OCI-LY1 (cell line): ENCODE data around the gene SRBD1.

Experiments
- H2AFZ ChIP-seq: fragments of 200-600 bp; sonication (generic), shearing (Covaris generic); 2 replicates; pipeline ENCODE4 v1.6.0; 2014; ENCODE audit warnings: antibody characterized with exemption, mild to moderate bottlenecking, low read length
- H3F3A ChIP-seq: fragments of 200-600 bp; sonication (generic), shearing (Covaris generic); 2 replicates; pipeline ENCODE4 v1.6.0; 2014; ENCODE audit warnings: mild to moderate bottlenecking, antibody characterized with exemption, low read length, moderate library complexity; ENCODE audit not compliant: insufficient read depth
- H3K27ac ChIP-seq: fragments of 200-600 bp; sonication (generic); 2 replicates; pipeline ENCODE4 v1.5.1; 2014; ENCODE audit warnings: low read length, mixed run types, mild to moderate bottlenecking, low read depth; ENCODE audit not compliant: poor library complexity, severe bottlenecking
- H3K27me3 ChIP-seq: fragments of 200-600 bp; sonication (generic); 2 replicates; pipeline ENCODE4 v1.6.0; 2014; ENCODE audit warnings: antibody characterized with exemption, mild to moderate bottlenecking, low read length, moderate library complexity; ENCODE audit not compliant: insufficient read depth
- H3K36me3 ChIP-seq: fragments of 200-600 bp; sonication (generic); 2 replicates; pipeline ENCODE4 v1.6.1; 2014; ENCODE audit warnings: mild to moderate bottlenecking, antibody characterized with exemption, low read length, moderate library complexity, mixed read lengths; ENCODE audit not compliant: insufficient read depth
- H3K4me1 ChIP-seq: fragments of 200-600 bp; sonication (generic); 2 replicates; pipeline ENCODE4 v1.5.1; 2014; ENCODE audit warnings: mild to moderate bottlenecking, low read length, moderate library complexity; ENCODE audit not compliant: insufficient read depth, severe bottlenecking
- H3K4me2 ChIP-seq: fragments of 200-600 bp; sonication (generic), shearing (Covaris generic); 2 replicates; pipeline ENCODE4 v1.6.1; 2014; ENCODE audit warnings: low read length
- H3K4me3 ChIP-seq: fragments of 200-600 bp; sonication (generic); 2 replicates; pipeline ENCODE4 v1.5.1; 2014; ENCODE audit warnings: low read length, low read depth, mild to moderate bottlenecking, mixed read lengths; ENCODE audit not compliant: poor library complexity, severe bottlenecking
- H3K79me2 ChIP-seq: fragments of 200-600 bp; shearing (Covaris generic); 2 replicates; pipeline ENCODE4 v1.6.1; 2016; ENCODE audit warnings: mixed run types, low read length, mixed read lengths; ENCODE audit not compliant: insufficient read depth
- H3K9ac ChIP-seq: fragments of 200-600 bp; sonication (generic), shearing (Covaris generic); 2 replicates; pipeline ENCODE4 v1.6.1; 2014; ENCODE audit warnings: mild to moderate bottlenecking, low read length, mixed read lengths
- H3K9me2 ChIP-seq: fragments of 200-600 bp; sonication (generic), shearing (Covaris generic); 2 replicates; pipeline ENCODE4 v1.6.1; 2014; ENCODE audit warnings: low read depth, mild to moderate bottlenecking, low read length, mixed read lengths
- H3K9me3 ChIP-seq: fragments of 200-600 bp; shearing (Covaris generic); 2 replicates; pipeline ENCODE4 v1.6.1; 2014; ENCODE audit warnings: low read length, mixed read lengths
- H4K20me1 ChIP-seq: fragments of 200-600 bp; sonication (generic), shearing (Covaris generic); 2 replicates; pipeline ENCODE4 v1.6.0; 2016; ENCODE audit warnings: mild to moderate bottlenecking, low read length; ENCODE audit not compliant: insufficient read depth
- EZH2 ChIP-seq: fragments of 200-600 bp; sonication (generic), shearing (Covaris generic); IDR thresholded peaks from 2 replicates; pipeline ENCODE4 v1.8.0; 2017; ENCODE audit warnings: borderline replicate concordance, mixed run types, mild to moderate bottlenecking, antibody characterized with exemption, low read length, moderate library complexity, mixed read lengths
- TF ChIP-seq, protein P1 (sequence below): fragments of 200-600 bp; sonication (generic), shearing (Covaris generic); IDR thresholded peaks from 2 replicates; pipeline ENCODE4 v1.5.1; 2017; ENCODE audit warnings: mild to moderate bottlenecking, antibody characterized with exemption, low read length, moderate library complexity, mixed read lengths

The SRBD1 gene

GRCh38 chr2:45466053-45466452 is 145.0 kb downstream of the SRBD1 start:
- no peaks in the 10 kb centered on the region for H4K20me1 ChIP-seq
- no peaks in the 10 kb centered on the region for H3K9me3 ChIP-seq
- H3K27ac ChIP-seq, result peak overlapping the region; percentile 3
- no peak for TF ChIP-seq EZH2
- TF ChIP-seq, protein P1, sequence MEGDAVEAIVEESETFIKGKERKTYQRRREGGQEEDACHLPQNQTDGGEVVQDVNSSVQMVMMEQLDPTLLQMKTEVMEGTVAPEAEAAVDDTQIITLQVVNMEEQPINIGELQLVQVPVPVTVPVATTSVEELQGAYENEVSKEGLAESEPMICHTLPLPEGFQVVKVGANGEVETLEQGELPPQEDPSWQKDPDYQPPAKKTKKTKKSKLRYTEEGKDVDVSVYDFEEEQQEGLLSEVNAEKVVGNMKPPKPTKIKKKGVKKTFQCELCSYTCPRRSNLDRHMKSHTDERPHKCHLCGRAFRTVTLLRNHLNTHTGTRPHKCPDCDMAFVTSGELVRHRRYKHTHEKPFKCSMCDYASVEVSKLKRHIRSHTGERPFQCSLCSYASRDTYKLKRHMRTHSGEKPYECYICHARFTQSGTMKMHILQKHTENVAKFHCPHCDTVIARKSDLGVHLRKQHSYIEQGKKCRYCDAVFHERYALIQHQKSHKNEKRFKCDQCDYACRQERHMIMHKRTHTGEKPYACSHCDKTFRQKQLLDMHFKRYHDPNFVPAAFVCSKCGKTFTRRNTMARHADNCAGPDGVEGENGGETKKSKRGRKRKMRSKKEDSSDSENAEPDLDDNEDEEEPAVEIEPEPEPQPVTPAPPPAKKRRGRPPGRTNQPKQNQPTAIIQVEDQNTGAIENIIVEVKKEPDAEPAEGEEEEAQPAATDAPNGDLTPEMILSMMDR, result no peak
- H3K27me3 ChIP-seq, result no peaks in the 10 kb centered on the region
- H3K4me3 ChIP-seq, result no peak overlapping the region
- no peak overlapping the region for H3K9ac ChIP-seq
- no peaks in the 10 kb centered on the region for H3K79me2 ChIP-seq
- no peaks in the 10 kb centered on the region for H3F3A ChIP-seq
- H3K4me1 ChIP-seq, result peaks cover 21% of the 10 kb centered on the region
- no peaks in the 10 kb centered on the region for H3K9me2 ChIP-seq
- H3K4me2 ChIP-seq, result no peak overlapping the region
- no peaks in the 10 kb centered on the region for H3K36me3 ChIP-seq
- H2AFZ ChIP-seq, result no peak overlapping the region

GRCh38 chr2:45460825-45461224 is 150.2 kb downstream of the SRBD1 start:
- Histone ChIP-seq H3K4me1 (peaks cover 46% of the 10 kb centered on the region), H4K20me1 (no peaks in the 10 kb centered on the region), H3K9me3 (no peaks in the 10 kb centered on the region), H3K9ac (no peak overlapping the region), H3K79me2 (no peaks in the 10 kb centered on the region), H2AFZ (no peak overlapping the region), H3K4me3 (no peak overlapping the region), H3K36me3 (0 out of 2 replicates have a peak, but pooled peaks cover 3% of the 10 kb centered on the region), H3K4me2 (no peak overlapping the region), H3K9me2 (no peaks in the 10 kb centered on the region), H3K27ac (no peak overlapping the region), H3F3A (no peaks in the 10 kb centered on the region), H3K27me3 (no peaks in the 10 kb centered on the region)
- TF ChIP-seq, protein P1, result no peak
- TF ChIP-seq EZH2, result no peak

DNA sequence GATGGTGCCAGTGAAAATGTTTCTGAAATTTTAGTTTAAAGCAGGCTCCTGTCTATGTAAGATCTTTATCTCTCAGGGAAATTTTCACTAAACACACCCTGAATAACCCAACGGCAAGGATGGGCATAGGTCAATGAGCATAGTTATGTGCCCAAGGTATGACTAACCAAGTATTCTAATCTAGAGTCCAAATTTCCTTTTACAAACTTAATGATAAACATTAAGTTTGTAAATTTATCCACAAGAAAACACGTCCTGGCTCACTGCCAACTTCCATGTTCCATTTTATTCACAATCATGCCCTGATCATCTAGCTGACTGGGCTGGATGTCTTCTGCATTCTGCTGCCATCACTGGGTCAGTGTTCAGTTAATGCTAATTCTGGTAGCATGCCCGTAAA is 151.2 kb downstream of the SRBD1 start:
- H3K79me2 ChIP-seq, result no peaks in the 10 kb centered on the region
- no peak overlapping the region for H3K4me2 ChIP-seq
- no peak for TF ChIP-seq EZH2
- TF ChIP-seq, protein P1, result no peak
- H3K9me2 ChIP-seq, result no peaks in the 10 kb centered on the region
- H3K9me3 ChIP-seq, result no peaks in the 10 kb centered on the region
- H3K4me3 ChIP-seq, result no peak overlapping the region
- 0 out of 2 replicates have a peak, but pooled peaks cover under 1% of the 10 kb centered on the region for H3F3A ChIP-seq
- H4K20me1 ChIP-seq, result no peaks in the 10 kb centered on the region
- 0 out of 2 replicates have a peak, but pooled peaks cover 3% of the 10 kb centered on the region for H3K36me3 ChIP-seq
- peak overlapping the region; percentile 91 for H3K27ac ChIP-seq
- H3K4me1 ChIP-seq, result peaks cover 48% of the 10 kb centered on the region
- H3K9ac ChIP-seq, result no peak overlapping the region
- no peak overlapping the region for H2AFZ ChIP-seq
- H3K27me3 ChIP-seq, result no peaks in the 10 kb centered on the region
